HG03520 (cell line): ENCODE measurements around the gene IL1RAP.
A peak's percentile ranks its signal among the peaks of the same experiment; 100 is the strongest.
"Not testable (repeated sequence)": the region's sequence is repeated elsewhere in the genome, so short reads cannot be mapped to it uniquely, and the experiment has no call there.

ENCODE experiments used
- ATAC-seq: cut with Tn5 transposase; IDR thresholded peaks from one replicate; pipeline ENCODE4 v1.9.1; 2021; ENCODE audit warnings: mild to moderate bottlenecking, moderate library complexity; ENCODE audit not compliant: unreplicated experiment

Gene IL1RAP

DNA sequence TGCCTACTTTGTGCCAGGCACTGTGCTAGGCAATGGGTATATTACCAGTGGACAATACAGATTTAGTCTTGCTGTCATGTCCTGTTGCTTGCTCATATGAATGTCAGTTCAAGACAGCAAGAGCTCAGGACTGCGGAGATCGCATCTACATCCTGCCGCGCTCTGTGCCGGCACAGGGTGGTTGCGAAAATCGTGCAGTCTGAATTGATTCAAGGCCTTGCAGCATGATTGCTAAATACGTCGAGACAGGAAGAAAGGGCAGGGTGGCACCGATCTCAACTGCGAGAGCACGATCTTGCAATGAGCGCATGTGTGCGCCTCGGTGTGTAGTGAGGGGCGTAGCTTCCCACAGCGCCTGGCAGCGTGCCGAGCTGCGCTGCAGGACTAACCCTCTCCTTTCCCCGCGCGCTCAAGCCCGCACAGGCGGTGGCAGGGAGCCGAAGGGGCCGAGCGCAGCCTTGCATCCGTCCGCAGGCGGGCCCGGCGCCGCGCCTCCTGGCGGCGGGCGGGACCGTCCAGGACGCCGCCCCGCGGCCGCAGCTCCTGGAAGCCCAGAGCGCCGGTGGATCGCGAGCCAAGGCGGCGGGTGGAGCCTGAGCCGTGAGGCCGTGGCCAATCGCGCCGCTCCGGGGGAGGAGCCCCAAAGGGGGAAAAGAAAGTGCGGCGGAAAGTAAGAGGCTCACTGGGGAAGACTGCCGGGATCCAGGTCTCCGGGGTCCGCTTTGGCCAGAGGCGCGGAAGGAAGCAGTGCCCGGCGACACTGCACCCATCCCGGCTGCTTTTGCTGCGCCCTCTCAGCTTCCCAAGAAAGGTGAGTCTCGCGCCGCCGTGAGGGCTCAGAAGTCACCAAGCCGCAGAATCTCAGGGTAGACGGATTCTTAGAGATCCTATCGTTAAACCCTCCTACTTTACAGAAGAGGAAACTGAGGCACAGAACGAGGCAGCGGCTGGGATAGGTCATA lies at the start of gene IL1RAP:
Gene IL1RAP, plus strand, starts transcription at position 677 of the 962 bp plus-strand sequence. CDS start 50,205 bp downstream, outside the sequence.
- ATAC-seq, result peak; percentile 98

GRCh38 chr3:190467922-190468321 lies 46.0 kb upstream of the IL1RAP start:
- ATAC-seq, result no peak

DNA sequence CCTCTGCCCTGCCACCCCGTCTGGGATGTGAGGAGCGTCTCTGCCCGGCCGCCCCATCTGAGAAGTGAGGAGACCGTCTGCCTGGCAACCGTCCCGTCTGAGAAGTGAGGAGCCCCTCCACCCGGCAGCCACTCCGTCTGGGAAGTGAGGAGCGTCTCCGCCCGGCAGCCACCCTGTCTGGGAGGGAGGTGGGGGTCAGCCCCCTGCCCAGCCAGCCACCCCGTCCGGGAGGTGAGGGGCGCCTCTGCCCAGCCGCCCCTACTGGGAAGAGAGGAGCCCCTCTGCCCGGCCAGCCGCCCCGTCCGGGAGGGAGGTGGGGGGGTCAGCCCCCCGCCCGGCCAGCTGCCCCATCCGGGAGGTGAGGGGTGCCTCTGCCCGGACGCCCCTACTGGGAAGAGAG lies 40.6 kb upstream of the IL1RAP start:
- ATAC-seq, result not testable (repeated sequence)

- no peak for ATAC-seq
Observed at GRCh38 chr3:190481779-190482178, 32.1 kb upstream of the IL1RAP start.

GRCh38 chr3:190485830-190486532 lies 27.9 kb upstream of the IL1RAP start:
- ATAC-seq, result no peak

- ATAC-seq, result no peak
Observed at GRCh38 chr3:190486533-190486864, 27.4 kb upstream of the IL1RAP start.

GRCh38 chr3:190486908-190487607 lies 26.8 kb upstream of the IL1RAP start:
- ATAC-seq, result no peak

- no peak for ATAC-seq
Observed at GRCh38 chr3:190491533-190492054, 22.3 kb upstream of the IL1RAP start.

DNA sequence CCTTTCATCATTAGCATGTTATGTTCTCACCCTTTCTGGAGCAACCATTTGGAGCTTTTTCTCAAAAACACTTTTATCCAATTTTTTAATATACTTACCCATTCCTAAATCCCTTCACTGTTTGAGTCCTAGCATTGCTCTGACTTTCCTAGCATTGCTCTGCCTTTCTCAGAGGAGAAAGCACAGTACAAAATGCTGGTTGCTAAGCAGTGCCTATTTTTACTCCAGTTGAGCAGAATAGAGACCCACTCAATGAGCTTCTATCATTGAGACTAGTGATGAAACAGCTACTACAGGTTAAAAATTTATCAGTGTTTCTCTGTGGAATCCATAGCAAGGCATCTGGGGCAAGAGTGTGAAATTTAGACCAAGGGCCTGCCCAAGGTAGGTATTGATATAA lies 21.8 kb upstream of the IL1RAP start:
- no peak for ATAC-seq

- ATAC-seq, result no peak
Observed at GRCh38 chr3:190492966-190493365, 20.9 kb upstream of the IL1RAP start.

DNA sequence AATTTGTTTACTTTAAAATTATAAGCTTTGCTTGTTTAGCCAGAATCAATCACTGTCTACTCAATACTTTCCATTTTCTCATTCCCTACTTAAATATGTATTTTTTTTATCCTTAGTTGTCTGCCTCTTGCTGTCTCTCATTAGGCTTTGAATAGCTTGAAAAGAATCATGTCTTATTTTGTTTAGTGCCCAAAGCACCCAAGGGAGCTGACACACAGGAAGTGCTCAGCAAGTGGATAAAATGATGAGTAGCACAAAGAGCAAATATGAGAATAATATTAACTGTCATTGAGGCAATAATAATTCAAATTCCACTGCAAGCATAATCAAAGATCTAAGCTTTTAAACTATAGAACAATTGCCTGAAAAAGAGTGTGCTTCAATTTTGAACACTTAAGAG lies 19.0 kb upstream of the IL1RAP start:
- ATAC-seq, result no peak

DNA sequence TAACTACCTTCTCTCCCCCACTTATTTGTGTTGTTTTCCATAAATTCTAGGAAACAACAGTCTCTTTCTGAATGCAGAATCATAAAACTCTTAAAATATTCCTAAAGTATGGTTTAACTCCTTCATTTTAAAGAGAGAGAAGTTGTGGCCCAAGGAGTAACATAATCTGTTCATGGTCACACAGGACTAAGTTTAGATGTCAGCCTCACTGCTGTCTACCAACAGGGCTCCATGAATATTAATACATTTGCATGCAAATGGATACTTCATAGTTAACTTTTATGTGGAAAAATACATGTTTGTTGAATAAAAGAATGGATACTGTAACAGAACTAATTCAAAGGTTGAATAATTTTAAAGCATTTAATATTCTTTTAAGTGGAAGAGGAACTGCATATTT lies 18.5 kb upstream of the IL1RAP start:
- no peak for ATAC-seq

DNA sequence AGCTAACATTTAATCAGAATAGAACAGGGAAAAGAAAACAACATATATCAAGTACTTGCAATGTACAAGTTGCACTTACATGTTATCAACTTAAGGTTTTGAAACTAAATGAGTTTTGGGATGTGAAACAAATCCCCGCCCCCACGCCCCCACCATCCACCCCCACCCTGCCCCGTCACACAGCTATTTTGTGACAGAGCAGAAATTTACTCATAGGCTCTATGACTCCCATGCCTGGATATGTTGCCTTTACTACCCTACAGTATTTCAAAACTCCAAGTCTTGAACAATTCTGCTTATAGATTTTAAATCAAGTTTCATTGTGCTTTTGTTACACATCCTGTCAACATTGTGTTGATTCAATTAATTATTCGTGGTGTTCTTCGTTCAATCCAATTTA lies 18.1 kb upstream of the IL1RAP start:
- ATAC-seq, result no peak

- ATAC-seq, result no peak
Observed at GRCh38 chr3:190496859-190497258, 17.0 kb upstream of the IL1RAP start.

- no peak for ATAC-seq
Observed at GRCh38 chr3:190497811-190498210, 16.1 kb upstream of the IL1RAP start.

GRCh38 chr3:190498293-190498692 lies 15.6 kb upstream of the IL1RAP start:
- no peak for ATAC-seq

DNA sequence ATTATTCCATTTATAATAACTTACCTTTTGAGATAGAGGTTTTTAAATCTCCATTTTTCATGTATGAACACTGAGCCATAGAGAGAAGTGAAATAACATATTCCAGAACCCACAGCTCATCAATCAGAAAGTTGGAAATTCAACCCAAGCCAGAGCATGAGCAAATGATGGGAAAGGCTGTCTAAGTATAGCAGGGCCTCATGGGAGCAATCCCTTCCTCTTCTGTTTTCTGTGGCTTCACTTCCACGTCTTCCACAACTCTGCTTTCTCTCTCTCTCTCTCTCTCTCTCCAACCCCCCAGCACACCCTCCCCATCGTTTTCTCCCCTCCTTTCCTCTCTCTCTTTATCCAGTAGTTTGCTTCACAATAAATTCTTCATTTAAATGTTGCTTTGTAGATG lies 14.8 kb upstream of the IL1RAP start:
- no peak for ATAC-seq

GRCh38 chr3:190502946-190503345 lies 10.9 kb upstream of the IL1RAP start:
- ATAC-seq, result no peak

DNA sequence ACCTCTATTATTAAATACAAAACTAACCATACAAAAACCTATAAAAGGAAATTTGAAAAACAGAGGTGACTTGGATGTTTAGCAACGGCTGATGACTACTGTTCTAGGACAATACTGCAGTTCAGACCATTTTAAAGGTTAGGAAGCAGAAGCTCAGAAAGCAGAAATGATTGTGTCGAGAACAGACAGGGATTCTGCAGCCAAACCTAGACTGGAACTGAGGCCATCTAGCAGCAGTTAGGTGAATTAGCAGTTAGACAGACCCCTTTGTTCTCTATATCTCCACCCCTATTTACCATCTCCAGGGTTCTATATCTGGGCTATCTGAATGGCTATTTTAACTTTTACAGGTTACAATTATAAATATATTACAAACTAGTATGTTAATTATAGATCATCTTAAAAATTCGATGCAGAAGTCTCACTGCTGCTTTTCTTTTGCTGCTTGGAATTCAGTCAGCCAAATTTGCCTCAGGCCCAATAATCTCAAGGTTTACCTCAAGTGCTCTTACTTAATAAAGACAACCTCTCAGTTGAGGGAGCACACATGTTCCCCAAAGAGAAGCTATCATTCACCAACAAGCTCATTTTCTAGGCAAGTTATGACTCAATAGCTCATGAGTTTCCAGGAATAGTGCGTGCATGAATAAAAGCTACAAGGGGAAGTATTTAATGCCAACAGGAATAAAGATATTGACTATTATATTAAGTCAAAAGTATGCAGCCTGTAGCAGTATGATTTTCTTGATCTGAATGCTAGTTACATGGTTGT lies 9.3 kb upstream of the IL1RAP start:
- no peak for ATAC-seq

DNA sequence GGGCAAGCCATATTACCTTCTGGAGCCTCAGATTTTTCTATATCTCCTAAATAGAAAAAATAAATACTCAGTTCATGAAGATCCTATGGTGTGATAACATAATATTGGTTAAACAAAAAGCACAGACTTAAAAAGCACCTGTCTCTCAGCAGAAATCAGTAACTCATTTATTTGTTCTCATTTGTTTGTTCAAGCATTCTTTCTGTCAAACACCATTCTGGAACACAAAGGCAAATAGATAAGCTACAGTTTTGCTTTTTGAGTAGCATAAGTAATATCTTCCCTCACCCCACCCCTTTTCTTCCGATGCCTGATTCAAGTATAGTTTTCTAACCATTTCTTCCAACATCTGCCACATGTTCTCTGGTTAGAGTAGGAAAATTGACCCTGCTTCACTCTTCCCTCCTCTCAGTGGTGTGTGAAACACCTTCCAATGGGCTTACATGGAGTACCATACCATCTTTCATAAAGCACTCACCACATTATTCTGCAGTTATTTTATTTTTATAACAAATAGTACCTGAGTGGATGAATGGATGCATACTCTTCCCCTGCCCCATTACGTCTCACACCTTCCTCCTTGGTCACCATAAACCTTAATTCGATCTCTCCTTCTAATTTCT lies 8.4 kb upstream of the IL1RAP start:
- ATAC-seq, result no peak
